GM13976 (cell line): ENCODE data around the gene PARD3.
"Not testable (repeated sequence)": the region's sequence is repeated elsewhere in the genome, so short reads cannot be mapped to it uniquely, and the experiment has no call there.

Source experiments
- DNase-seq: peaks from one replicate; pipeline ENCODE4 v3.0.0; 2012; ENCODE audit warnings: low spot score
- CTCF ChIP-seq: IDR thresholded peaks from 2 replicates; pipeline ENCODE4 v1.5.1; 2012; ENCODE audit warnings: borderline replicate concordance, mild to moderate bottlenecking; ENCODE audit not compliant: insufficient read depth; ENCODE audit errors: extremely low read depth, missing control alignments, control extremely low read depth
- in situ Hi-C: fragments of 300-500 bp; cut with MboI; formaldehyde crosslinking; loops from one replicate; pipeline ENCODE4 v1.12.0; 2022; ENCODE audit warnings: low sequenced_read_pairs, mixed read lengths, inconsistent platforms; ENCODE audit not compliant: unreplicated experiment

The PARD3 gene

GRCh38 chr10:34705563-34705962 is 109.5 kb downstream of the PARD3 start:
- no peak for DNase-seq
- in situ Hi-C loops: no loop called here
- no peak for TF ChIP-seq CTCF

- in situ Hi-C loops: no loop called here
- TF ChIP-seq CTCF: no peak
- no peak for DNase-seq
Observed at GRCh38 chr10:34704526-34705184, 110.4 kb downstream of the PARD3 start.

- no peak for TF ChIP-seq CTCF
- in situ Hi-C loops: no loop called here
- DNase-seq: no peak
Observed at GRCh38 chr10:34702982-34703381, 112.1 kb downstream of the PARD3 start.

- in situ Hi-C loops: no loop called here
Observed at GRCh38 chr10:34702093-34702937, 112.8 kb downstream of the PARD3 start.

GRCh38 chr10:34701194-34701593 is 113.9 kb downstream of the PARD3 start:
- in situ Hi-C loops: no loop called here

More at GRCh38 chr10:34702093-34702937, 112.8 kb downstream of the PARD3 start:
- no peak for DNase-seq
- no peak for TF ChIP-seq CTCF

GRCh38 chr10:34700752-34701151 is 114.3 kb downstream of the PARD3 start:
- in situ Hi-C loops, DNase-seq: not testable (repeated sequence)

More at GRCh38 chr10:34701194-34701593, 113.9 kb downstream of the PARD3 start:
- no peak for DNase-seq
- no peak for TF ChIP-seq CTCF

- TF ChIP-seq CTCF: no peak
- in situ Hi-C loops: no loop called here
- no peak for DNase-seq
Observed at GRCh38 chr10:34699904-34700517, 115.1 kb downstream of the PARD3 start.
